ENCODE data around the gene STIMATE.

The STIMATE gene

DNA sequence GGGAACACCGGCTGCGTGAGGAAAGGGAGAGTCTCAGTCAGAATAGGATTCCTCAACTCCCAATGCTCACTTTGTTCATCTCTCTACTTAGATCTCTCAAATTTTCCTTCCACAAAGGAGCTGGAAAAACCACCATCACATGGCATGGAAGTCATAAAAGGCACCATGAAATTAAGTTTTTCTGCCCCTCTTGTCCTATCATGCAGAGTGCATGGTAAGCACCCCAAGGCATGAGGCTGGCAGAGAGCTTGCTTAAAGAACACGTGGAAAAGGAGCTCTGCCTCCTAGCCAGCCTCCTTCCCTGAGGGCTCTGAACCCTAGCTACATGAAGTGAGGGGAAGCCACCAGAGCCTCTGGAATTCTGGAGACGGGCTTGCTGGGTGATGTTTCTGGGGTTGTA, 17.8 kb downstream of the STIMATE start:
- Histone ChIP-seq H3K27me3 (ENCODE audit: insufficient read depth, low read length) (no peaks in the 10 kb centered on the region), H3K4me3 (ENCODE audit: low read depth, low read length, poor library complexity, severe bottlenecking) (no peak overlapping the region), H3K79me2 (ENCODE audit: insufficient read depth, low read length) (no peaks in the 10 kb centered on the region), H2AFZ (ENCODE audit: low read length) (no peak overlapping the region), H3F3A (ENCODE audit: insufficient read depth, low read length) (no peaks in the 10 kb centered on the region), H3K9ac (ENCODE audit: low read length) (no peak overlapping the region), H3K9me3 (ENCODE audit: low read length) (no peaks in the 10 kb centered on the region), H3K36me3 (ENCODE audit: insufficient read depth, low read length) (peaks cover 7% of the 10 kb centered on the region), H3K4me1 (ENCODE audit: insufficient read depth, low read length, severe bottlenecking) (peaks cover 13% of the 10 kb centered on the region), H3K27ac (ENCODE audit: low read depth, low read length, poor library complexity, severe bottlenecking) (no peak overlapping the region), H4K20me1 (ENCODE audit: insufficient read depth, low read length) (no peaks in the 10 kb centered on the region), H3K4me2 (ENCODE audit: low read length) (no peak overlapping the region), H3K9me2 (ENCODE audit: low read depth, low read length) (no peaks in the 10 kb centered on the region)
- TF ChIP-seq, protein P1, sequence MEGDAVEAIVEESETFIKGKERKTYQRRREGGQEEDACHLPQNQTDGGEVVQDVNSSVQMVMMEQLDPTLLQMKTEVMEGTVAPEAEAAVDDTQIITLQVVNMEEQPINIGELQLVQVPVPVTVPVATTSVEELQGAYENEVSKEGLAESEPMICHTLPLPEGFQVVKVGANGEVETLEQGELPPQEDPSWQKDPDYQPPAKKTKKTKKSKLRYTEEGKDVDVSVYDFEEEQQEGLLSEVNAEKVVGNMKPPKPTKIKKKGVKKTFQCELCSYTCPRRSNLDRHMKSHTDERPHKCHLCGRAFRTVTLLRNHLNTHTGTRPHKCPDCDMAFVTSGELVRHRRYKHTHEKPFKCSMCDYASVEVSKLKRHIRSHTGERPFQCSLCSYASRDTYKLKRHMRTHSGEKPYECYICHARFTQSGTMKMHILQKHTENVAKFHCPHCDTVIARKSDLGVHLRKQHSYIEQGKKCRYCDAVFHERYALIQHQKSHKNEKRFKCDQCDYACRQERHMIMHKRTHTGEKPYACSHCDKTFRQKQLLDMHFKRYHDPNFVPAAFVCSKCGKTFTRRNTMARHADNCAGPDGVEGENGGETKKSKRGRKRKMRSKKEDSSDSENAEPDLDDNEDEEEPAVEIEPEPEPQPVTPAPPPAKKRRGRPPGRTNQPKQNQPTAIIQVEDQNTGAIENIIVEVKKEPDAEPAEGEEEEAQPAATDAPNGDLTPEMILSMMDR (IDR thresholded peaks at IDR 0.05; ENCODE audit: low read length) = no peak
- TF ChIP-seq EZH2 (IDR thresholded peaks at IDR 0.05; ENCODE audit: borderline replicate concordance, low read length) = no peak

DNA sequence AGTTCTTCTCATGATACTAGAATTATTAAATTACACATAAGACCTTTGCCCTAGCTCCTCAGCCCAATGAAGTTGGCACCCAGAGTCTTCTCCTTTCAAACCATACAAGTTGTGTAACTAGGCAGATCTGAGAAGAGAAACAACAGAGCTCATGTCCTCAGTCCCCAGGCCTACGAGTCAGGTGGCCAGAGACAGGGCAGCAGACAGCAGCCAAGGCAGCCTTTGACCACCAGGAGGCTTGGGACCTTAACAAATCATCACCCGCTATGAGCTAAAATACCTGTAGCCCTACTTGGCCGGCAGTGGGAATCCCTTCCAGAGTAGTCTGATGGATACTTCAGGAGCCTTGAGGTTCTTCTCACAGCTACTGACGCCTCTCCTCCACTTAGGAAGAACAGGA, 18.3 kb downstream of the STIMATE start:
- Histone ChIP-seq H3F3A (ENCODE audit: insufficient read depth, low read length) (no peaks in the 10 kb centered on the region), H3K27ac (ENCODE audit: low read depth, low read length, poor library complexity, severe bottlenecking) (no peak overlapping the region), H4K20me1 (ENCODE audit: insufficient read depth, low read length) (no peaks in the 10 kb centered on the region), H3K4me1 (ENCODE audit: insufficient read depth, low read length, severe bottlenecking) (peaks cover 17% of the 10 kb centered on the region), H3K4me3 (ENCODE audit: low read depth, low read length, poor library complexity, severe bottlenecking) (no peak overlapping the region), H2AFZ (ENCODE audit: low read length) (no peak overlapping the region), H3K4me2 (ENCODE audit: low read length) (no peak overlapping the region), H3K27me3 (ENCODE audit: insufficient read depth, low read length) (no peaks in the 10 kb centered on the region), H3K9me2 (ENCODE audit: low read depth, low read length) (no peaks in the 10 kb centered on the region), H3K9ac (ENCODE audit: low read length) (no peak overlapping the region), H3K36me3 (ENCODE audit: insufficient read depth, low read length) (peaks cover 5% of the 10 kb centered on the region), H3K9me3 (ENCODE audit: low read length) (no peaks in the 10 kb centered on the region), H3K79me2 (ENCODE audit: insufficient read depth, low read length) (no peaks in the 10 kb centered on the region)
- no peak for TF ChIP-seq EZH2 (IDR thresholded peaks at IDR 0.05; ENCODE audit: borderline replicate concordance, low read length)
- TF ChIP-seq, protein P1 (IDR thresholded peaks at IDR 0.05; ENCODE audit: low read length) = no peak

DNA sequence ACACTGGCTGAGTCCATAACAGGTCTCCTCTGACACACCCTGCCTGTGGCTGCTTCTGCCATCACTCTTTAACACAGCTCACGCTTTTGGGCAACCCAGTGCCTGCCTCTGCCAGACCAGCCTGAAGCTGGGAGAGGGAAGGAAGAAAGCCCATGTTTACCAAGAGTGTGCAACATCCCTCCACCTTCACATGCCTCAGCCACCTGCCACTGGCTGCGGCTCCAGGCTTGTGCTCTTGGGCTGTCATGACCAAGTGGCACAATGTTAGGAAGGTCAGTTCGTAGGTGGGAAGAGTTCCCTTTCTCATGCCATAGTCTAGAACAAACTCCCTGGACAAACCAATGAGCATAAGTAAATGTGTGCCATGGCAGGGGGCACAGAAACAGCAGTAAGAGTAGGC, 20.3 kb downstream of the STIMATE start:
- no peak overlapping the region for H3K9ac ChIP-seq (ENCODE audit: low read length)
- no peak overlapping the region for H3K4me2 ChIP-seq (ENCODE audit: low read length)
- H3K27ac ChIP-seq (ENCODE audit: low read depth, low read length, poor library complexity, severe bottlenecking) = no peak overlapping the region
- H3K27me3 ChIP-seq (ENCODE audit: insufficient read depth, low read length) = no peaks in the 10 kb centered on the region
- H3K4me3 ChIP-seq (ENCODE audit: low read depth, low read length, poor library complexity, severe bottlenecking) = no peak overlapping the region
- H3K4me1 ChIP-seq (ENCODE audit: insufficient read depth, low read length, severe bottlenecking) = peaks cover 20% of the 10 kb centered on the region
- H2AFZ ChIP-seq (ENCODE audit: low read length) = no peak overlapping the region
- no peaks in the 10 kb centered on the region for H4K20me1 ChIP-seq (ENCODE audit: insufficient read depth, low read length)
- H3K79me2 ChIP-seq (ENCODE audit: insufficient read depth, low read length) = no peaks in the 10 kb centered on the region
- H3K9me3 ChIP-seq (ENCODE audit: low read length) = no peaks in the 10 kb centered on the region
- TF ChIP-seq EZH2 (IDR thresholded peaks at IDR 0.05; ENCODE audit: borderline replicate concordance, low read length) = no peak
- TF ChIP-seq, protein P1 (IDR thresholded peaks at IDR 0.05; ENCODE audit: low read length) = no peak
- no peaks in the 10 kb centered on the region for H3F3A ChIP-seq (ENCODE audit: insufficient read depth, low read length)
- H3K9me2 ChIP-seq (ENCODE audit: low read depth, low read length) = no peaks in the 10 kb centered on the region
- peaks cover 5% of the 10 kb centered on the region for H3K36me3 ChIP-seq (ENCODE audit: insufficient read depth, low read length)
